Measurements from ENCODE around the gene FYN.
"Not testable (repeated sequence)": the region's sequence is repeated elsewhere in the genome, so short reads cannot be mapped to it uniquely, and the experiment has no call there.

The FYN gene

DNA sequence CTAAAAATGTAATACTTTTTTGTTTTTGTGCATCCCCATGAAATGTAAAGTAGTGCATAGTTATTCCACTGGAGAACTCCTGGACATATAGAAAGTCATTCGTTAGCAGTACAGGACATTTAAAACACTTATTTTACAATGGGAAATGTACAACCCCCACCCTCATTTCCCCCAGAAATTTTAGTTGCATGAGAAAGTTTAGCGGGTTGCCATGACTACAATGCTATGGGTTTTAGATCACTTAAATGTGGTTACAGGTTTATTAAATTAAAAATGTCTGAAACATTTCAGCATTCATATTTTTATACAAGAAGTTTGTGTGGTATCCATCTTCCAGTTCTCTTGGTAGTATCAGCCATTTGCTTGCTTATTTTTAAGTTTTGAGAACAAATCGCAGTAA, 212.7 kb downstream of the FYN start:
- no peak for DNase-seq (ENCODE audit: low read depth)

DNA sequence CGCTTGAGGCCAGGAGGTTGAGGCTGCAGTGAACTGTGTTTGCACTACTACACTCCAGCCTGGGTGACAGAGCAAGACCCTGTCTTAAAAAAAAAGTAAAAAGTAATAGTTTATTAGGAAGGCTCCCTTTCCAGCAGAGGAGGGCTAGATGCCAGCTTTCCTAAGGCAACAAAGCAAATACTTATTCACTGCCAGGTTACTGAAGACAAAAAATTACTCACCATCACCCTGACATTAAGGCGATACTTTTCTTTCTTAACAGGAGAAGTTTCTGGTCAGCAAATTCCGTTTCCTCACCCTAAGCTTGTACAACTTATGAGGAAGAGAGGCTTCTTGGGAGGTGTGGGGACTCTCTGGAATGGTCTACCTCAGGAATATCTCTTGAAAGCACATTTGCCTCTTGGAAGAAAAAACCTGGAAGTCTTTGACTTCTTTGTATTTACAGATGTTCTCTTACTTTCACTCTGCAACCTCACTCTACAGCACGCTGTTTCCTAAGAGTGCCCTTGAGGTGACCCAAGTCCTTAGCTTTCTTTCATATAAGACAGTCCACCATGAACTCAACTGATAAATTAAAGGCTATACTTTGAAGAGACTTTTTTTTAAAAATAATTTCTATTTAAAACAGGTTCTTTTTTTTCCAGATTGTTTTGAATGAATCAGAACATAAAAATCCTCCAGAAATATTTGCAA, 214.6 kb downstream of the FYN start:
- no peak for DNase-seq (ENCODE audit: low read depth)

DNA sequence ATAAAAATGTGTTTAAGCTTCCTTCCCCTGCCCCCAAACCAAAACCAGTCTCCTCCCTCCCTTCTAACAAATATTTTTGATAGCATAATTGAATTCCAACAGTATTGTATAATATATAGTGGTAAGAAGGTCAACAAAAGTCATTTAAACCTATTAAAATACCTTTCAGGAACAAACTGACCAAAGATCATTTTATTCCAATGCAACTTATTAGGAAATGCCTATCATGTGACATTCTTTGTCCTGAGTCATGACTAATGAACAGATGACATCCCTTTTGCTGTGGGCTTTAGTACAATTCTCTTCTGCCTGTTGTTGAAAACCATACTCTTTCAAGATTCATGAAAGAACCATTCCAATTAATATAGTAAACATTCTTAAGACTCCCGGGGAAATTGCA, 216.1 kb downstream of the FYN start:
- no peak for DNase-seq (ENCODE audit: low read depth)

DNA sequence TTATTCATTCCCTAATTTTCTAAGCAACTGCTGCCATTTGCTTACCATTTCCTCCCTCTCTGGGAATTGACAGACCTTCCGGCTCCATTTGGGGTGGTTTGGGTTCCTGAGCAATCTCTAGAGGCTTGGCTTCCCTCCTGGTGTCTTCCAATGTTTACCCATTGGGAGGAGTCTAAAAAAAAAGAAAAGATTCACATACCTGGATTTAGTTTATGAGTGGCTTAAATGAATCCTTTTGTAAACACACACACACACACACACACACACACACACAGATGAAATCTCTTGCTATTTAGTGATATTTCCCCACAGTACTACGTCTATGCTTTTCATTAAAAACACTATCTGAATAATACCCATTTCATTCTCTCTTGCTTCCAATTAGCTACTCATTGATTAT, 219.3 kb downstream of the FYN start:
- no peak for DNase-seq (ENCODE audit: low read depth)

DNA sequence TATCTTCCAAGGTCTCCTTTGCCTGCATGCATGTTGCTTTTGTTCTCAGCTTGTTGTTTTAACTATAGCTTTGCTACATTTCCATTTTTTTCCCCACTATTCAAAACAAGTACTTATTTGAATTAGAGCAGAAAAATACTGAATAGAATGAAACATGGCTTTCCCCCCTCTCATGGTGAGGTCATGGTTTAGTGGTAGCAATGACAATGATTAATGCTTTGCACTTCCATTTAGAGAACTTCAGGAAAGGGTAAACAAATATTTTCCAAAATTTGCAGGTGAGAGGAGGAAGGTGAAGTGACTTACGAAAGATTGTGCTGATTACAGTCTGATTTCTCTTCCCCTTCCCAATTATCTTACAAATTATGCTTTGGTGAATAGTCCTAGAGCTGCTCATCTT, 219.8 kb downstream of the FYN start:
- no peak for DNase-seq (ENCODE audit: low read depth)

DNA sequence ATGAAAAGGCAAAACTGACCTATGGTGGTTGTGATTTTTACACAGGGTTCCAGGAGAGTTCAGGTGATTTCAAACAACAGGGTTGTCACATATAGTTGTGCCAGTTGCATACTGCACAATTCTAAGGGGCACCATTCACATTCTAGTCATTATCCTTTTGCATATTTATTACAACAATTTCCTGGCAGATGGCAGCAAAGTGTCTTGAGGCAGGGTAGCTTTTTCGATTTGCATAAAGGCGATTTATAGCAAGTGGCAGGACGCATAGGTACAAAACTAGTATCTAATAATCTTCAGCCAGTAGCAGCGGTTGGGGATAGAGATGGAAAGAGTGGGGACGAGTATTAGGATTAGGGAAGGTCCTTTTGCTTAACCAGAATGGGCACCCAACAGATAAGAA, 221.1 kb downstream of the FYN start:
- no peak for DNase-seq (ENCODE audit: low read depth)

DNA sequence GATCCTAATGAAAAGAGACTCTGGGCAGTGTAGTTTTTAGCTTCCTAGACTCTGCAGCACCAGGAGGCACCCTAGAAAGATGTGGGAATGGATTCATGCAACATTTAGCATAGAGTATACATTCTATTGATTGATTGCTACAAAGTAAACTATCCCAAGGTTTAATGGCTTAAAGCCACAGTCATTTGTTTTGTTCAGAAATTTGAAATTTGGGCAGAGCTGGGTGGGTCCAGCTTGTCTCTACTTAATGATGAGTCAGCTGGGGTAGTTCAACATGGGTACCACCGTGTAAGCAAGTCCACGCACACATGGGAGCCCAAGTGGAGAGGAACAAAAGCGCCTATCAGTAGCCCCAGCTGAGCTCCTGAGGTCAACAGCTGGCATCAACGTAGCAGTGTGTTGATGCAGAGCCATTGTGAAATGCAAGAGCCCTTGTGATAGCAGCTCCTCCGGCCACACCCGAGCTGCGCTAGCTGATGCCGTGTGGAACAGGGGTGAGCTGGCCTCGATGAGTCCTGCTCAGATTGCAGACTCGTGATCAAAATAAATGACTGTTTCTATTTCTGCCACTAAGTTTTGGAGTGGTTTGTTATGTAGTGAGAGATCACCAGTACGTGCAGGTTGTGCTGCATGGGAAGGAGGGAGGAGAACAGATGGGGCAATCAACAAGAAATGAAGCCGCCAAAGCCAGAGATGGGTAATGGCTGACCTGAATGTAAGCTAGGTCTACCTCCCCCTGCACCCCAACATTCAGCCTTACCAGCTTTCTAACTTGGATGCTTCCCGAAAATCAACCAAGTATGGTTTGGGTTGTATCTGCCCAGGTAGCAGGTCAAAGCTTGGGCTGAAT, 221.8 kb downstream of the FYN start:
- no peak for DNase-seq (ENCODE audit: low read depth)

DNA sequence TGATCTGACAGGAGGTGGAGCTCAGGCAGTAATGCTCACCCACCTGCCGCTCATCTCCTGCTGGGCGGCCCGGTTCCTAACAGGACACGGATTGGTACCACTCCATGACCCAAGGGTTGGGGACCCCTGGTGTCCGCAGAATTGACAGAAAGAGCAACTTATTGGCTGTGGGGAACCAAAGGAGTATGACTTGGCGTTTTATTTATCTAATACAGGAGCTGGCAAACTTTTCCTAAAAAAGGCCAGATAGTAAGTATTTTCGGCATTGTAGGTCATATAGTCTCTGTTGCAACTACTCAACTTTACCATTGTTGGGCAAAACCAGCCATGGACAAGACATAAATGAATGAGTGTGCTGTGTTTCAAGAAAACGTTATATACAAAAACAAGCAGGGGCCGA, 223.2 kb downstream of the FYN start:
- DNase-seq (ENCODE audit: low read depth), result no peak

DNA sequence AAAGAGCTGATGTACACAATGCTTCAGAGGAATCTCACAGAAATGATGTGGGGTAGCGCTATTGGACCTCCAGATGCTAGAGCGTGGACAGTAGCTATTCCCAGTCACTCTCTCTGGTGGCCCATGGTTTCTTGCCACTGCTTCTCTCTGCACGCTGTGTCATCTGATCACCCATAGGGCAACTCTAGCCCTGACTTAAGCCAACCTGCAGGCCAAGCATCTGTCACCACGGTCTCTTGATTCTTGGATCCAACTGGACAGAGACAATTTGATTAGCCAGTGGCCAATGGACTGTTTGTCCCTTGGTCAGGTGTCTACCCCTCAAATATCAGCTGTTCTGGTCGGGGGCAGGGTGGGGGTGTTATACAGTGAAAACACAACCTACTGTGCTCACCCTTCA, 225.2 kb downstream of the FYN start:
- no peak for DNase-seq (ENCODE audit: low read depth)

DNA sequence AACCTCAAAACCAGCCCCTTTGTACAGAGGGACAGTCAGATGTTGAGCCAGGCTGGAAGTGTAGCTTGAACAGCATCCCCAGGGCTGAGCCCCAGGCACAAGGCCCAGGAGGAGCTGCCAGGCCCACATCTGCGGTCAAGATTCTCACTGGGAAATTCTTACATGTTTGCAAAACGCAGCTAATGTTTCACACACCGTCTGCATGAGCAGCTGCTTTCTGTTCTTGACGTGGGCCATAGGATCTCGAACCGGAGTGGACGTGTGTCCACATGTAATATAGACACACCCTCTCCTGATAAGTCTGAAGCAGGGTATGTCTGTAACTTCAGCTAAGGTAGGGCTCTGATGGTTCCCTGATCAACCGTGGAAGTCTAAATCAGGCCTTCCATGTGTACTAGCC, 226.3 kb downstream of the FYN start:
- no peak for DNase-seq (ENCODE audit: low read depth)

DNA sequence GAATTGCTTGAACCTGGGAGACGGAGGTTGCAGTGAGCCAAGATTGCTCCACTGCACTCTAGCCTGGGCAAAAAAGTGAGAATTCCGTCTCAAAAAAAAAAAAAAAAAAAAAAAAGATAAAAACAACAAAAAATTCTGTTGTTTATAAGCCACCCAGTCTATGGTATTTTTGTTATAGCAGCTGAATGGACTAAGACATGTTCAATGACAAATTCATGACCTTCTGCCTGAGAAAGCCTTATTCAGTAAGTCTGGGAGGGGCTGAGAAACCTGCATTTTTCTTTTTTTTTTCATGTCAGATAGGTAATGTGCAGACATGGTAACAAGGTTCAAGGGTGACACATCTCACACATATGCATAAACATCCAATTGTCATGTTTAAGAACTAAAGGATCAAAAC, 227.2 kb downstream of the FYN start:
- no peak for DNase-seq (ENCODE audit: low read depth)

DNA sequence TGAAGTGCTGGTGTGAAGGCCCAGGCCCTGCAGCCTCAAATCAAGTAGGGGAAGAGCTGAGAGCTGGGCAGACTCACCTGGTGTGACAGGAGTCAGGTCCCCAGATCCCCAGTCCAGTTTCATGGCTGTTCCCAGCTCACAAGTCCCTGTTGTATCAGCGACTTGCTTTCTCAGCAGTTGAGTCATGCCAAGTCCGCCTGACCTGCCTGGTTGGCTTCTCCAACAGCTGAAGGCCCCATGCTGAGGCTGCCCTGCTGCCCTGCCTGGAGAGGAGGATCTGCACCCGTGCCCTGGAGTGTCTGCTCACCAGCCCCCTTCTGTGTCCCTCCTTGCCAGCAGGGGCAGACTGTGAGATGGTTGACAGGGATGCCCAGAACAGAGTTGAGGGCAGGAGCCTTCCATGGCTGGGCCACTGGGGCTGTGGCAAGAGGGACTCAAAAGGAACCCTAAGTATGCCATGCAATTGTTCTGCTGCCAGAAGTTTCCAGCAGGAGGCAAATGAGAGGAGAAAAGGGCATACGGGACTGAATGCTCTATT, 228.3 kb downstream of the FYN start:
- DNase-seq (ENCODE audit: low read depth), result no peak

DNA sequence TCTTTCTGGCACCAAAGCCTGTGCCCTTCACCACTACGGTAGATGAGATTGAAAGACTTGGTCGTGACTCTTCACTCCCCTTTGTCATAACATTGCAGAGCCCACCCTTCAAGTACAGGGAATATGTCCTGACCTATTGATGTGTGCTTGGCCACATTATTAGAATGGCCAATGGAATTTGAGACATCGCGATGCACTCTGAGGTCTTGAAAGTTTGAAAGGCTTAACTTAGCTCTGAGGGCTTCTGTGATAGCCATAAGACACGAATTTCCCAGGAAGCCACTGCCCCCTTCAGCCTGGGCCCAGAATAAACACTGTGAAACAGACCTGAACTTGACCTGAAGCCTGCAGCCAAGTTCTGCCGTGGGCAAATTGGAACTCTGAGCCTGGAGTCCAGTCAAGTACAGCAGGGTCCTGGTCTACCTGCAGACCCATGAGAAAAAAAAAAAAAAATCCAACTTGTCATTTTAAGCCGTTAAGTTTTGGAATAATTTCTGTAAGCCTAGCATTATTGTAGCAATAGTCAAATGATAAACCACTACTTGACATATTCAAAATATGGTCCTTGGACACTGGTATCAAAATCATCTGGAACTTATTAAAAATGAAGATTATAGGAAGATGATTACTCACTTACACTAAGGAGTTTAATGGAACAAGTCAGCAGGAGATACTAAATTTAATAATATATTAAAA, 230.6 kb downstream of the FYN start:
- DNase-seq (ENCODE audit: low read depth), result no peak

DNA sequence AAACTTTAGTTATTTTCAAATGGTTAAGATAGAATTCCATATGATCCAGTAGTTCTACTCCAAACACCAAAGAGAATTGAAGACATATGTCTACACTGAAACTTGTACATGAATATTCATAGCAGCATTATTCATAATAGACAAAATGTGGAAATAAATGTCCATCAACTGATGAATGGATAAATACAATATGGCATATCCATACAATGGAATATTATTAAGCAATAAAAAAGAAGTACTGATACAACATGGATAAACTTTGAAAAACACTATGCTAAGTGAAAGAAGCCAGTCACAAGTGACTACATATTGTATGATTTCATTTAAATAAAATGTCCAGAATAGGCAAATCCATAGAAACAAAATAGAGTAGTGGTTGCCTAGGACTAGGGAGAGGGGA, 234.0 kb downstream of the FYN start:
- no peak for DNase-seq (ENCODE audit: low read depth)

DNA sequence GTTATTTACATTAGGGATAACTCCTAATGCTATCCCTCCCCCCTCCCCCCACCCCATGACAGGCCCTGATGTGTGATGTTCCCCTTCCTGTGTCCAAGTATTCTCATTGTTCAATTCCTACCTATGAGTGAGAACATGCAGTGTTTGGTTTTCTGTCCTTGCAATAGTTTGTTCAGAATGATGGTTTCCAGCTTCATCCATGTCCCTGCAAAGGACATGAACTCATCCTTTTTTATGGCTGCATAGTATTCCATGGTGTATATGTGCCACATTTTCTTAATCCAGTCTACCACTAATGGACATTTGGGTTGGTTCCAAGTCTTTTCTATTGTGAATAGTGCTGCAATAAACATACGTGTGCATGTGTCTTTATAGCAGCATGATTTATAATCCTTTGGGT, 238.3 kb downstream of the FYN start:
- DNase-seq (ENCODE audit: low read depth), result not testable (repeated sequence)

DNA sequence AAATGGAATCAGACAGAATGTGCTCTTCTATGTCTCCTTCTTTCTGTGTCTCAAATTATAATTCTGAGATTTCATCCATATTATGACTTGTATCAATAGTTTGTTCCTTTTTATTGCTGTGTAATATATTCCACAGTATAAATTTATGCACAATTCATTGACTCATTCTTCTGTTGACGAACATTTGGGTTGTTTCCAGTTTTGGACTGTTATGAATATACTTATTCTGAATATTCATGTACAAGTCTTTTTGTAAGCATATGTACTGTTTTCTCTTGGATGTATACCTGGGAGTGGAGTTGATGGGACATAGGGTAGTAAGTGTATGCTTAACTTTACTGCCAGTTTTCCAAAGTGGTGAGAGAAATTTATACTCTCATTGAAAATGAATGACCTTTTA, 239.4 kb downstream of the FYN start:
- no peak for DNase-seq (ENCODE audit: low read depth)

DNA sequence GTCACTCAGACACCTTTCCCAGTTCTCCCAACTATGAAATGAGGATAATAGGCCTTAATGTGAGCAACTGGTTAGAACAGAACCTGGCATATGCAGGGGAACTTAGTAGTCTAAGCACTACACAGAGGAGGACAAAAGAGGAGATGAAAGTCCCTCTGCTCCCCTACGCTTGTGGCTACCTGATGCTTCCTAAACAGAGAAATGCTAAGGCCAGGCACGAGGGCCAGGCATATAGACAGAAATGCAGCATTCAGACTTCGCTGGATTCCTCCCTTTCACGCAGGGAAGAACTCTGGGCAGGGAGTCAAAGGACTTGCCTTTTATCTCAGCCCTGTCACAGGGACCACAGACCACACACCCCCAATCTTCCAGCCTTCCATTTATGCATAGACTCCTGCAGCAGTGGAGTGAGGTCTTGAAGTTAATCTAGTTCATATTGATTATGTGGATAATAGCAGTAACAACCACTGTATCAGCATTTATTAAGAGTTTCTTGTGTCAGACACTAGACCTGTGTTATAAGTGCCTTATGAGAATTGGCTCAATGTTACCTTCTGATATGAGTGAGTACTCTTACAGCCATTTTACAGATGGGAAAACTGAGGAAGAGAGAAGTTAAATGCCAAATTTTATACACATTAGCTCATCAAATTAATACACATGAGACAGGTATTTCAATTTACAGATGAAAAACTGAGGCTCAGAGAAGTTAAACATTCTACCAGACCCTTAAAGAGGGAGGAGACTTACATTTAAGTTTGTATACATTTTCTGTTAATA, 240.6 kb downstream of the FYN start:
- no peak for DNase-seq (ENCODE audit: low read depth)

DNA sequence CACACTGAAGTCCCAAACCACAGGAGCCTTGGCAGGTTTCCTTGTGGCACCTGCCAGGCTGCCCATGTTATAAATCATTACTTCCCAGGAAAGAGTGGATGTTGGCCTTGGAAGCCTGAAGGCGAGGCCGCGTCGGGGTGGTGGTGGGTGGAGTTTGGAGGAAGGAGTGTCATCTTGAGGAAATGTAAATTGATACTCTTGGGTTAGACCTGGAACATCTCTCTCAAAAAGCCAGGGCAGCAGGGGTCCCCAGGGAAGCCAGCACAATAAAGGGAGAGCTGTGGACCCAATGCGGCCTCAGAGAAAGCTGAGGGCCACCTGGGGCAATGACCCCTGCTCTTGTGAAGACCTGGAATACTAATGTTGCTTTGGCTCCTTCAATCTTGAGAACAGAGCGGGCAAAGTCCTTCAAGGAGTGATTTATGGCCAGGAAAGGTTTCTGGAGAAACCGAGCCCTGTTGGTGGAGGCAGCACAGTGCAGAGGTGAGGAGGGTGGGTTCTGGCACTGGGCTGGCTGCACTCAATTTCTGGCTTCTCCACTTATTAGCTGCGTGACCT, 241.3 kb downstream of the FYN start:
- DNase-seq (ENCODE audit: low read depth), result no peak

DNA sequence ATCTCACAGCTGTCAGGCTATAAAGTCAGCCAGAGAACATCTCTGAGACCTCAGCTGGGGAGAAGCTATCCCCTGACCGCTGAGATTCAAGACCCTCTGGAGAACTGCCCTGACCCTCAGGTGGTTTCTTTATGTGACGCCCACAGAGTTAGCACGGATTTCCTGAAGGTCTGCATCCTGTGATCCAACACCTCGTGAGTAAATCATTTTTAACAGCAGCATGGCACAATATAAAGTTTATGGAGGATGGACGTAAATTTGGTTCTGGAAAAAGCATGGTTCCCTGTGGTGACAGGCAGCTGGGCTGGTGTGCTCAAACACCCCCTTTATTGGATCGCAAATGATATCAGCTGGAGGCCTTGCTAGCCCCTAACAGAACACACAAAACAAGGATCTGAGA, 242.2 kb downstream of the FYN start:
- DNase-seq (ENCODE audit: low read depth), result no peak

DNA sequence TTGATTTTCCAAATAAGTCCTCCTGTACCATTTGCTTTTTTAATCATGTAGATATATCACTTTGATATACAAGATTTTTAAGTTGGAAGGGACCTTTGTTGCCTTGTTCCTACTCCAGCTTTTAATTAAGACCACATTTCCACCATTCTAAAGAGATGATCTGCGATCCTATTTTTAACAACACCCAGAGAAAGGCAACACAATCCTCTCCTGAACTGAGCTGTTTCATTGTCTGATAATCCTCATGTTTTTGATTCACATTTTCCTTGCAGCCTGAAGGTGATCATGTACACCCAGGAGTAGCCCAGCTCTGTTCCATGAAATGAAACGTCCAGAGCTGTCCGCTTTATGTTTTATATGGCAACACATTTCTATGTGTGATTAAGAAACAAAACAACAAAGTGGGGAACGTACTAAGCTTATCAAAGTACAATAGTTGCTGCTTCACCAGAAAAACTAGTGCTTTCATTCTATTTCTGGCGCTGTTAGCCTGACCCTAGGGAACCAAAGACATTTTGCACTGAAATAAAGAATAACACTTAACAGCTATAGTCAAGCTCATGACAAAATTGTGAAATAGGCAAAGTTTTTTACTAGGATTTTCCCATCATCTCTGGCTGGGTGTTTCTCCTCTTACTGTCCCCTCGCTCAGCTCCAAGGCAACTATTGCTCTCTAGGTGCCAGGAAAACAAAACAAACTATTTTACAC, 245.0 kb downstream of the FYN start:
- DNase-seq (ENCODE audit: low read depth), result no peak

DNA sequence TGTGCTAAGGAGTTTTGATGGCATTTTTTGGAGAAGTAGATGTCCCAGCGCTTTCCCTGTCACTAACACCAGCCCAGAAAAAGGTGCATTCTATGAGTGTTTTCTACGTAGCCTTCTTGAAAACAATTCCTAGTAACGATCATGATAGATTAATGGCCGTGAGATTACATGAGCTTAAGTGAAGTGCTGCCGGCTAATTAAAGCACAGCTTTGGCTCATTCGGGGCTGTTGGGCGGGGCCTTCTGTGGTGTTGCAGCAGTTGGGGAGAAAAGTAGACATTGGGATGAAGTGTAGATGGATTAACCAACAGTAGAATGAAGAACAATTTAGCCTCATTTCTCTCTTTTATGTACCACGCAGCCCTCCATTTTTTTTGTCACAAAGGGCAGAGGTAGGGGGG, 246.8 kb downstream of the FYN start:
- no peak for DNase-seq (ENCODE audit: low read depth)

All from activated T-helper 1 cell treated with Interleukin-2 at 50 U/mL for 16 hours (primary cell).